Breast epithelium (tissue), 3 donors: ENCODE results near the gene SLC23A3.

Source experiments
- POLR2A ChIP-seq: fragments of 450-650 bp; IDR thresholded peaks from one replicate; pipeline ENCODE4 v1.6.1; 2016; ENCODE audit warnings: antibody characterized with exemption, mild to moderate bottlenecking, moderate library complexity
- POLR2AphosphoS5 ChIP-seq, 3 donors: sonication (generic); formaldehyde crosslinking; IDR thresholded peaks; one replicate each; pipeline ENCODE4 v1.6.1; 2017; ENCODE audit warnings: antibody characterized with exemption in 3 of 3
- TF ChIP-seq, protein P1 (sequence below), 3 donors: fragments of 450-650 bp; IDR thresholded peaks; one replicate each; pipeline ENCODE4 v1.5.1; 2016 to 2017; ENCODE audit warnings: antibody characterized with exemption in 3 of 3, mild to moderate bottlenecking in 3 of 3, moderate library complexity in 3 of 3

GRCh38 chr2:219125886-219126270, 44.0 kb downstream of the SLC23A3 start:
- TF ChIP-seq, protein P1, sequence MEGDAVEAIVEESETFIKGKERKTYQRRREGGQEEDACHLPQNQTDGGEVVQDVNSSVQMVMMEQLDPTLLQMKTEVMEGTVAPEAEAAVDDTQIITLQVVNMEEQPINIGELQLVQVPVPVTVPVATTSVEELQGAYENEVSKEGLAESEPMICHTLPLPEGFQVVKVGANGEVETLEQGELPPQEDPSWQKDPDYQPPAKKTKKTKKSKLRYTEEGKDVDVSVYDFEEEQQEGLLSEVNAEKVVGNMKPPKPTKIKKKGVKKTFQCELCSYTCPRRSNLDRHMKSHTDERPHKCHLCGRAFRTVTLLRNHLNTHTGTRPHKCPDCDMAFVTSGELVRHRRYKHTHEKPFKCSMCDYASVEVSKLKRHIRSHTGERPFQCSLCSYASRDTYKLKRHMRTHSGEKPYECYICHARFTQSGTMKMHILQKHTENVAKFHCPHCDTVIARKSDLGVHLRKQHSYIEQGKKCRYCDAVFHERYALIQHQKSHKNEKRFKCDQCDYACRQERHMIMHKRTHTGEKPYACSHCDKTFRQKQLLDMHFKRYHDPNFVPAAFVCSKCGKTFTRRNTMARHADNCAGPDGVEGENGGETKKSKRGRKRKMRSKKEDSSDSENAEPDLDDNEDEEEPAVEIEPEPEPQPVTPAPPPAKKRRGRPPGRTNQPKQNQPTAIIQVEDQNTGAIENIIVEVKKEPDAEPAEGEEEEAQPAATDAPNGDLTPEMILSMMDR (IDR thresholded peaks at IDR 0.05), result no peak
- TF ChIP-seq POLR2A (no peak), POLR2AphosphoS5 (IDR thresholded peaks at IDR 0.05) (no peak)
